ENCODE data around the gene MRPL36. TPM values are rescaled to one million over a fixed set of nuclear protein-coding genes. Genes with fewer than 3 reads are reported as not detected.

The MRPL36 gene
- total and polyA plus RNA-seq, 2 donors (not counting 3 experiments of a cell fraction or from before 2014, with no cell fraction given): 70.3 to 72.7 TPM

DNA sequence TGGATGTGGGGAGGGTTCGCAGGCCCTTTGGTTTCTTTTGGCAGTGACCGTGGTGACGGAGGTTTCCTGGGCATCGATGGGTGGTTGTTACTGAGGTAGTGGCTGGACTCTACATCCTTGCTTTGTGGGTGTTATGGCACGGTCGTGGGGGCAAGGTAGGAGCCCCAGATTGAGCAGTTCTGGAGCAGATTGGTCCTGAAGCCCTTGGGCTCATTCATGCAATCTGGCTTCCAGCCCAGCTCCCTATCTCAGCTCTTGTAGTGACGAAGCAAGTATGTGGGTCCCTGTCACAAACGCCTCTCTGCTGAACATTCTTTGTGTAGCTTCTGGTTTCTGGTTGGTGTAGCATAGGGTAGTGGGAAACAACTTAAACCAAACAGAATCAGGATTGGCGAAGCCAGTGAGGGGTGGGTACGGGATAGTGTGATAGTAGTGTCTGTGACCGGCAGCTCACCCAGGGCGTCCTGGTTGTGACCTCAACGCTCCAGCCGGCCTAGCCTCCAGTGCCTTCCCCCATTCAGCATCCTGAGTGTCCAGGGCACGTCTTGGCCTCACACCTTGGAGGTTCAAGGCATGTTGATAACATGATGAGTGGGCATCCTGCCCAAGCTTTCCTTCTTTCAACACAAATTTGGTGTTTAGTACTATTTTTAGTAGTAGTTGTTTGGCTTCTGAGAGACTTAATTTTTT is 4.5 kb upstream of the MRPL36 start:
- ChIA-PET CTCF (interaction anchor here (2.4 kb wide), 1 partner anchor 40 kb away, joined by 13 read pairs; no protein-coding TSS in a partner anchor), POLR2A (no interaction called here)
- peaks cover 79% of the 10 kb centered on the region for H3K79me2 ChIP-seq (ENCODE audit: control insufficient read depth, insufficient read depth, low read length)
- H3K9ac ChIP-seq (replicated peaks; ENCODE audit: extremely low read depth, insufficient read depth, low read length): no peak overlapping the region
- FAIRE-seq (no peak), DNase-seq (ENCODE audit: low read depth, low spot score) (no peak)
- H3K36me3 ChIP-seq (ENCODE audit: control insufficient read depth in 2 of 2, extremely low read depth in 1 of 2, insufficient read depth in 2 of 2, low read length in 2 of 2): peaks cover 5 to 39% of the 10 kb centered on the region in 2 experiments
- H3K9me3 ChIP-seq (replicated peaks; ENCODE audit: control insufficient read depth, insufficient read depth, low read length): no peaks in the 10 kb centered on the region
- no peak overlapping the region for H3K4me3 ChIP-seq (replicated peaks in 1 of 3; ENCODE audit: insufficient read depth in 1 of 3, low read depth in 1 of 3, low read length in 3 of 3)
- H3K9me1 ChIP-seq (replicated peaks; ENCODE audit: control insufficient read depth, extremely low read depth, insufficient read depth, low read length): no peaks in the 10 kb centered on the region
- H3K4me1 ChIP-seq (ENCODE audit: control insufficient read depth, extremely low read depth, insufficient read depth, low read length): peaks cover 15% of the 10 kb centered on the region
- H2AFZ ChIP-seq (ENCODE audit: low read depth, low read length): no peak overlapping the region
- H3K4me2 ChIP-seq (ENCODE audit: insufficient read depth, low read length): no peak overlapping the region
- no peaks in the 10 kb centered on the region for H4K20me1 ChIP-seq (replicated peaks; ENCODE audit: control insufficient read depth, extremely low read depth, insufficient read depth, low read length)
- no peaks in the 10 kb centered on the region for H3K27me3 ChIP-seq (ENCODE audit: control insufficient read depth in 2 of 2, insufficient read depth in 2 of 2, low read length in 2 of 2)
- dilution Hi-C loops (cut with MboI; ENCODE audit: extremely low pct_ligation_motif_present, low sequenced_read_pairs): no loop called here
- H3K27ac ChIP-seq (ENCODE audit: insufficient read depth, low read depth, low read length): no peak overlapping the region
- no TSS peak for BruUV-seq (replicated peaks)
- intact Hi-C loops (cut with micrococcal nuclease): loop anchor here (5.0 kb wide), 1 partner anchor 1192 kb away; the partner anchor contains the start of gene CEP72
- TF ChIP-seq MYC (IDR thresholded peaks at IDR 0.05; ENCODE audit: low read depth, low read length) (no peak), MAX (IDR thresholded peaks at IDR 0.05; ENCODE audit: insufficient read depth, insufficient read length) (no peak), GATA2 (IDR thresholded peaks at IDR 0.05; ENCODE audit: insufficient read depth, insufficient read length, low read depth, low read length) (no peak), FOS (IDR thresholded peaks at IDR 0.05; ENCODE audit: borderline replicate concordance, insufficient read depth, low read length) (no peak), POLR2A (IDR thresholded peaks at IDR 0.05; ENCODE audit: low read depth, low read length) (no peak), EZH2 (IDR thresholded peaks at IDR 0.05; ENCODE audit: borderline replicate concordance, low read depth, low read length, severe bottlenecking) (no peak), POLR2AphosphoS5 (IDR thresholded peaks at IDR 0.05; ENCODE audit: insufficient read depth, low read depth, low read length) (no peak), JUN (IDR thresholded peaks at IDR 0.05; ENCODE audit: borderline replicate concordance, insufficient read depth, insufficient read length, low read depth) (no peak)
- TF ChIP-seq, protein P1, sequence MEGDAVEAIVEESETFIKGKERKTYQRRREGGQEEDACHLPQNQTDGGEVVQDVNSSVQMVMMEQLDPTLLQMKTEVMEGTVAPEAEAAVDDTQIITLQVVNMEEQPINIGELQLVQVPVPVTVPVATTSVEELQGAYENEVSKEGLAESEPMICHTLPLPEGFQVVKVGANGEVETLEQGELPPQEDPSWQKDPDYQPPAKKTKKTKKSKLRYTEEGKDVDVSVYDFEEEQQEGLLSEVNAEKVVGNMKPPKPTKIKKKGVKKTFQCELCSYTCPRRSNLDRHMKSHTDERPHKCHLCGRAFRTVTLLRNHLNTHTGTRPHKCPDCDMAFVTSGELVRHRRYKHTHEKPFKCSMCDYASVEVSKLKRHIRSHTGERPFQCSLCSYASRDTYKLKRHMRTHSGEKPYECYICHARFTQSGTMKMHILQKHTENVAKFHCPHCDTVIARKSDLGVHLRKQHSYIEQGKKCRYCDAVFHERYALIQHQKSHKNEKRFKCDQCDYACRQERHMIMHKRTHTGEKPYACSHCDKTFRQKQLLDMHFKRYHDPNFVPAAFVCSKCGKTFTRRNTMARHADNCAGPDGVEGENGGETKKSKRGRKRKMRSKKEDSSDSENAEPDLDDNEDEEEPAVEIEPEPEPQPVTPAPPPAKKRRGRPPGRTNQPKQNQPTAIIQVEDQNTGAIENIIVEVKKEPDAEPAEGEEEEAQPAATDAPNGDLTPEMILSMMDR (IDR thresholded peaks at IDR 0.05; ENCODE audit: extremely low read depth in 1 of 2, insufficient read depth in 1 of 2, low read depth in 1 of 2, low read length in 2 of 2): no peak

All from endothelial cell of umbilical vein (primary cell).